IPS-18c (cell line): ENCODE results near the gene FCGR1A.
"Not testable (repeated sequence)": the region's sequence is repeated elsewhere in the genome, so short reads cannot be mapped to it uniquely, and the experiment has no call there.

ENCODE experiments used
- H3K4me3 ChIP-seq: 2 replicates; pipeline ENCODE4 v1.7.0; 2013; ENCODE audit warnings: low read depth, mild to moderate bottlenecking, low read length, moderate library complexity; ENCODE audit not compliant: insufficient read depth
- H3K9me3 ChIP-seq: one replicate; pipeline ENCODE4 v1.6.1; 2013; ENCODE audit warnings: mild to moderate bottlenecking, low read length, moderate library complexity; ENCODE audit not compliant: control insufficient read depth, insufficient read depth

FCGR1A gene

DNA sequence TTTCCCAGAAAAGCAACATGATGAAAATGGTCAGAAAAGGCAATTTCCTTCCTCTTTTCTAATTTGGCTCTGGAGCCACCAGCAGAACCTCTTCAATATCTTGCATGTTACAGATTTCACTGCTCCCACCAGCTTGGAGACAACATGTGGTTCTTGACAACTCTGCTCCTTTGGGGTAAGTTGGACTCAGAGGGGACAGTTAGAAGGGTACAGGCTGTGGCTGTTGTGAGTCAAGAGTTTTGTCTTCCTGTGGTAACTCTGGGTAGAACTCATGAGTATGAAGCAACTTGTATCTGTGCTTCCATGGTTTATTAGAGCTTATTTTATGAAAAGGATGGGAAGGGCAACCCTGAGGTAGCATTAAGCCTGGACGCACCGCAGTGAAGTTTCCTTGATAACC is at the start of gene FCGR1A:
FCGR1A (plus strand) TSS at position 95 of the 400 bp plus-strand sequence; CDS start at position 145, 50 bp downstream.
- H3K4me3 ChIP-seq, H3K9me3 ChIP-seq: not testable (repeated sequence)

DNA sequence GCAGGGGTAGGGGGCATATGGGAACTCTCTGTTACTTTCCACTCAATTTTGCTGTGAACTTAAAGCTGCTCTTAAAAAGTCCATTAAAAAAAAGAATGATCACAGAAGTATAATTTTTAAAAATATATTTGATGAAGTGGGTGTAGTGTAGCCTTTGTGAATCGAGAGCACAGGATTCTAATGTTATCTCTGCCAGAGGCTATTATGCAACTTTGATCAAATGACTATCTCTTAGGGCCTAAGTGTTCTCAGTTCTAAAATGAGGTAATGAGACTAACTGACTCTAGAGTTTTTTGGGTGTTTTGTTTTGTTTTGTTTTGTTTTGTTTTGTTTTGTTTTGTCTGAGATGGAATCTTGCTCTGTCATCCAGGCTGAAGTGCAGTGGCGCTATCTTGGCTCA is 49.7 kb upstream of the FCGR1A start:
- not testable (repeated sequence) for H3K4me3 ChIP-seq, H3K9me3 ChIP-seq

DNA sequence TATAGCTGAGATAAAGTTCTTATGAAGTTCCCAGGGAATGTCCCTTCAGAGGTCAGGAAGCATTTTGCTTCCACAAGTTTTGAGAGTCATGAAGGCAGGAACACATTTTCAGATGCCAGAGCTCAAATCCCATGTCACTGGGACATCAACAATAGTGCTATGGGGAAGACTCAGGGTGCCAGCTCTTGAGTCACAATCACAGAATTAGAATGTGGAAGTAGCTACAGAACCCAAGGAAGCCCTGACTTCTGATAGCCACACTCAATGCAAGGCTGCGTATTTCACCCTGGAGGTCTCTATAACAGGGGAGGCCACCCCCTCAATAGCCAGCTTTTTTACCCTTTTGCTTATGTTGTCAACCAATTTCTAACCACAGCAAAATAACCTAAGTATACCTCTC is 47.8 kb upstream of the FCGR1A start:
- not testable (repeated sequence) for H3K4me3 ChIP-seq, H3K9me3 ChIP-seq

DNA sequence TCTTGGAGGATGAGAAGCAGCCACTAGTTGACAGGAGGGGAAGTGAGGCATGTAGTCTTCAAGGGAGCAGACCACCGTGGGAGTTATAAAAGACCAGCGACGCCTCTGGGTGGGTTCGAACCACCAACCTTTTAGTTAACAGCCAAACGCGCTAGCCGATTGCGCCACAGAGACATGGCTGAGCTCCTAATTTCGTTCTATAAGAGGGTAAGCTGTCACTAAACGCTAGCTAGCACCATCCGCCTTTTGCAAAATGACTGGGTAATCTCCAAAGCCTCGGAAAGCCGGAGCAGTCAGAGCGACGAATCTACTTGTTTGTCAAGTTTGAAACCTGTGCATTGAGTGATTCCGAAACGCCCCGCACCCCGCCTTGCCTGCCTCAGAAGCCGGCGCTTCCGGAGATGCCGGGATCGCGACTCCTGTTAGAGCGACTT is 42.3 kb upstream of the FCGR1A start:
- peak overlapping the region; percentile 30; the same call in 1 of the 2 replicates for H3K4me3 ChIP-seq
- H3K9me3 ChIP-seq = not testable (repeated sequence)

DNA sequence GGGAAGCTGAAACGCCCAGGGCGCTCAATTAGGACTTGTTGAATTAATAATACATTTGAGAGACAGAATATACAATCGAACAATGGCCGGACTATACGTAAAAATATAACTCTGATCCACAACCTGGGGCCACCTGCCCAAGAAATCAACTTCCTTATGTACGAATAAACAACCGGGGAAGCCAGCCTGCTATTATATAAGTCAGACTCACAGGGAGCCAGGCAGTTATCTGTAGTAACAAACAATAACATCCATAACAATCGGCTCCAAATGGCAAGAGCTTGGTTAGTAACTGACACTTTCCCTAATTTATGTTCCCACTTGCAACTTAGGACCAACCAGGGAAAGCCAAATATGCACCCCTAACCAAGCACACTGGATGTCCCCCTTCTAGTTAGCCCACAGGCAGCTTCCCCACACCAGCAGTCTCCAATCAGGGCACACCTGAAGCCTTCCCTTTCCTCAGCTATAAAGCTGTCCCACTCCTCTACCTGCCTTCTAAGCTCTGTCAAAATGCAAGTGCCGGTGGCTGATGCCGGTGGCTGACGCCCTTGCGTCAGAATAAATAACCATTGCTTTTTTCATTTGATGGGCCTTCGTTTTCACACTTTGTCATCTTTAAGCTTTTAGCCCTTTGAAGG is 41.8 kb upstream of the FCGR1A start:
- not testable (repeated sequence) for H3K9me3 ChIP-seq, H3K4me3 ChIP-seq

DNA sequence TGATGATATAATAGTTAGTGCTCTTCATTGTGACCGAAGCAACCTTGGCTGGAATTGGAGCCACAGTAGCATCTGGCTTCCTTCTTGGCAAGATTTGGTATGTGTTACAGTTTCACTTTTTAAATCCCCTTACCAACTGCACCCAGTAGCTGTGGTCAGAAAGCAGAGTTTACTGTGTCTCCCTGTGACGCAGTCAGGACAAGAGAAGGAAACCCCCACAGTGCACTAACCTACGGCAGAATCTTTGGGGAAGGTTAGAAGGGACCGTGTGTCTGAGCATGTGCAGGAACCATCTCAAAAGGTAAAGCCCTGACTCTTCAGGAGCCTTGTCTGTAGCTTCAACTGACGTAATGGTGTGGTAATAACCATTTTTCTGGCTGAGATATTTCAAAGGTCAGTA is 40.6 kb upstream of the FCGR1A start:
- not testable (repeated sequence) for H3K4me3 ChIP-seq, H3K9me3 ChIP-seq

DNA sequence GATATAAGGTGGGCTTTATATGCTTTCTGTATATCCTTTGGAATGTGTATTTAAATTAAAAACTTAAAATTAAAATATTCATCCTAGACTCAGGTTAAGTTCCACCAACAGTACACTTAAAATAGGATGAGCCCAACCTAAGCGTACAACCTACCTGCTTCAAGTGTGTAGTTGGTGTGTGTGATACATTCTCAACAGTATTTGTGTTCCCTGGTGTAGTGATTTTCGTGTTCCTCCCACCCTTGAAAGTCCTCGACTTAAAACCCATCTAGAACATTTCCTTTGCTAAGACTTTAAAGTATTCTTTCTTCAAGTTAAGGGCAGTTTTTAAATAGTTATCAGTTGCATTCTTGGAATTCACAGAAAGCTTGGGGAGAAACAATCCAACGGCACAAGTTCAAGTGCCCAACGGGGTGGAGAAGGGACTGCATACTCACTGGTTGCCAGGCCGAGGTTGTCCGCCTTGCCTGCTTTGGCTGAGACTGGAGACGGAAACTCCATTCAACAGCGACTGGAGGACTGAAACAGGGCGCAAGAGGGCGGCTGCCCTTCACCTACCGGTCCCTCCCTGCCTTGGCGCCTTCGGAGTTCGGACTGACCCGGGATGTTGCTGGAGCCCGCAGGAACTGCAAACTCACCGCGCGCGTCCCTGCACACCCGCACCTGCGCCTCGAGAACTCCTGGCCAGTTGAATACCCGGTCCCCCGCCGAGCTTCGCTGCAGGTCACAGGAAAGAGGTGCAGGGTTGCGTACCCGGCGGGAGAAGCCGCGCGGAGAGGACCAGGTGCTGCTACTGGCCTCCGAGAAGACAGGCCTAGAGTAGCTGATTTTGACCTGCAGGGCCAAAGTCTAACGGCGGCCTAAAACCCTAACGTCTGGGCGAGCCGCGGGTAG is 35.8 kb upstream of the FCGR1A start:
- H3K4me3 ChIP-seq = peak overlapping the region; percentile 36; the same call in 1 of the 2 replicates
- not testable (repeated sequence) for H3K9me3 ChIP-seq

DNA sequence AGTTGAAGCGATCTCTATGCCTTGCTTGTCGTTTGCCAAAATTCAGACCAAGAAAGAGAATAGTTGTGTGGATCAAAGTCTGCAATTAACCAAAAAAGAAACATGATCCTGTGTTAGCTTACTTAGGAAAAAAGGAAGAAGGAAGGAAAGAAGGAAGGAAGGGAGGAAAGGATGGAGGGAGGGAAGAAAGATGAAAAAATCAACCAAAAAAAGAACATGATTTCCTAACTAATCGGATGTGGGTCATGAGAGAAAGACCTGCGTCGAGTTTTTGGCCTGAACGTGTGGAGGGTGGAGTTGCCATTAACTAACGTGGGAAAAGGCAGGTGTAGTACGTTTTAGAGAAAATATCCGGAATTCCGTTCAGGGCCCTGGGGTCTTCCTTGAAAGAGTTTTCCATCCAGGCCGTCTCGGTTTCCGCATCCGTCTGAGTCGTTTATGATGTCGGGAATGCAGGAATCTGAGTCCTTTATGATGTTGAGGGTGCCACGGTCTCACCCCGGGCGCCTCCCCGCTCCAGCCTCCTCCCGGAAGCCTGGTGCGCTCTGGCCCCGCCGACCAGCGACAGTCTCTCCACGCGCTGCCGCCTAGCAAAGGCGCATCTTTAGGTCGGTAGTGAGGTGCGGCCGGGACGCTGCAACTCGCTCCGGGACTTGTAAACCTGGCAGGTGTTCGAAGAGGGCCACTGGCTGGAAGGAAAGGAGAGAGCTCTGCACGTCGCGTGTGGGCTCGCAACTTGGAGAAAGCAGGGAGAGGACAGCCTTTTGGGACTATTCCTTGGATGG is 34.9 kb upstream of the FCGR1A start:
- H3K9me3 ChIP-seq = not testable (repeated sequence)
- H3K4me3 ChIP-seq = peak overlapping the region; percentile 28; the same call in 1 of the 2 replicates

DNA sequence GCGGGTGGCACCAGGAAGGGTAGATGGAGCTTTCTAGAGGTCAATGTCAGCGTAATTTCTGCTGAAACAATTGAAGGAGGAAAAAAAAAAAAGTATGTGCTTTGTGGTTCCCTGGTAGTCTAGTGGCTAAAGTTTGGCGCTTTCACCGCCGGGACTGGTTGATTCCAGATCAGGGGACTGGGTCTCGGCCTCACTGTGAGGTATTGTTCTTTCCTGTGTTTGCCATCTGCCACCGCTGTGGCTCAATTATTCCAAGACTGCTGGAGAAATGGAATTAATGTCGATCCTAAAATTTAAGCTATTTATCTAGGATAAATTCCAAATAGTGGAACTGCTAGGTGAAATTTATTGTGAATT is 34.4 kb upstream of the FCGR1A start:
- peak overlapping the region; percentile 28; the same call in 1 of the 2 replicates for H3K4me3 ChIP-seq

DNA sequence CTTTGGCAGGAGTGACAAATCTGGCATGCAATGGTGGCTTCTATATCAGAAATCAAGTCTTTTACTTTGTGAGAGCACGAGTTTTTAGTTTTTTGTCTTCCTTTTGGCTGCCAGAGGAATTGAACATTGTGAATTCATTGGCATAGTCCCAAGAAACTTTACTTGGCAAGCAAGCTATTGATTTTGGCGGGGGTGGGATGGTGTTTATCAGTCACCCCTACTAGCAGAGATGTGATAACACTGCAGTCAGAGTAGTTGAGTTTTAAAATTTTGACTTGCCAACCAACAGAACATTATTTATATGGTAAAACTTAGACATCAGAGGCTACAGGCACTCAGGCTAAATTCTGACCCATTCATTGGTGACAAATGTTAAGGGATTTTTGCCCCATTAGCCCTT is 31.9 kb upstream of the FCGR1A start:
- not testable (repeated sequence) for H3K9me3 ChIP-seq, H3K4me3 ChIP-seq

More for the DNA sequence above, 34.4 kb upstream of the FCGR1A start:
- not testable (repeated sequence) for H3K9me3 ChIP-seq

DNA sequence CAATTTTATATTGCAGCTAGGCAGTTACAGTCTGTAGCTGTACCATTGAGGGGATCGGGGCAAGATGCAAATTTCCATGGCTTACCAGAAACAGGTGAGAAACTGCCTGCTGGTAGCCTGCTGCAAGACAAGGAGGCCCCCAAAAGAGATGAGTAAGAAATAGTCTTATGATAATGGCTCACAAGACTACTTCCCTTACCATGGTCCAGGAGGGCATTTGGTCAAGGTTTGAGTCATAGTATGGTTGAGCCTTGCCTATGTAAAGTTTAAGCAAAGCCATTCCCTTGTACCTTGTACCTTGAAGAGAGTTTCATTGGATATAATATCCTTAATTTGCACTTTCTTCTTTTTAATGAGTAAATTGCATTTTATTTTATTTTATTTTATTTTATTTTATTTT is 30.3 kb upstream of the FCGR1A start:
- H3K9me3 ChIP-seq, H3K4me3 ChIP-seq: not testable (repeated sequence)

DNA sequence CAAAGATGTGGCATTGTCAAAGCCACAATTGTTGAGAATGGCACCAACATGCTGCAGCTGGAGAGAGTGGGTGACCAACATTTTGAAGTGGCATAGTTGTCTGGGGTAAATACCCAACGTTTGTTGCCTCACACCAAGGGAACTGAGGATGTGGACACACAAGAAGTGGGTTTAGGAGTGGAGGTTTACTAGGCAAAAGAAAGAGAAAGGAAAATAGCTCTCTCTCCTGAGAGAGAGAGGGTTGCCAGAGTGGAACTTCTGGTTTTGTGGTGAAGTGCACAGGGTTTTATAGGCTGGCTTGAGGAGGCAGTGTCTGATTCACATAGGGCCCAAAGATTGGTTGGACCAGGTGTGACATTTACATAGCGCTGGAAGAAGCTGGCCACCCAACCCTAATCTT is 29.0 kb upstream of the FCGR1A start:
- H3K4me3 ChIP-seq, H3K9me3 ChIP-seq: not testable (repeated sequence)

DNA sequence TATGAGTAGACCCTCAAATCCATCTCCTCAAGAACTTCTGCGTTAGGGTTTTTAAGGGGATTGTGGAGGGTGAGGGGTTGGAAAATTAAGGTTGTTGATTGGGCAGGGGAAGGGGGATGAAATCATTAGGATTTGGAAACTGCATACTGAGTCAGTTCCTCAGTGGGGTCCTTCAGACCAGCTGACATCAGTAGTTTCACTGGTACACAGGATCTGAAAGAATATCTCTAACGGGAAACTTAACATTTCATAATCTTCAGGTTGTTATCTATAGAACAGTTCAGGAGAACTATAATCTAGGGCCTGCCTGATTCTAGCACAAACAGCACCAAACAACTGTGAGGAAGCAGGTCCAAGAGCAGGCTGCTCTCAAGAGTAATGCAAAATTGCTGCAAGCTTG is 27.2 kb upstream of the FCGR1A start:
- H3K9me3 ChIP-seq, H3K4me3 ChIP-seq: not testable (repeated sequence)

DNA sequence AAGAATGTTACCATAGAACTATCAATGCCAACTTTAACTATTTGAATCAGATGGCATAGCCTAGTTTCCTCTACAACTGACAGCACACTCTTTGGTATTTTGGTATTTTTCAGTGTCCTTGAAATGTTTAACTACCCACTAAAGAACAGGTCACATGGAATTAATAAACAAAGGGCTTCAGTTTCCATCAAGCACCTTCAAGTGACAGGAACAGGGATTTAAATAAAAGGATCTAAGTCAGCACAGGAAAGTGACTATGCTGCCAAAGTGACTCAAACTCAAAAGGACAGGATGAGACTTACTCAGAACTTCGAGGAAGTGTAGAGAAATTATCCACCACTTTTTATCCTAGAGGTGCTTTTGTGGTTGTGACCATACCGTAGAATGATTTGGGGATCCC is 20.2 kb upstream of the FCGR1A start:
- H3K9me3 ChIP-seq, H3K4me3 ChIP-seq: not testable (repeated sequence)

DNA sequence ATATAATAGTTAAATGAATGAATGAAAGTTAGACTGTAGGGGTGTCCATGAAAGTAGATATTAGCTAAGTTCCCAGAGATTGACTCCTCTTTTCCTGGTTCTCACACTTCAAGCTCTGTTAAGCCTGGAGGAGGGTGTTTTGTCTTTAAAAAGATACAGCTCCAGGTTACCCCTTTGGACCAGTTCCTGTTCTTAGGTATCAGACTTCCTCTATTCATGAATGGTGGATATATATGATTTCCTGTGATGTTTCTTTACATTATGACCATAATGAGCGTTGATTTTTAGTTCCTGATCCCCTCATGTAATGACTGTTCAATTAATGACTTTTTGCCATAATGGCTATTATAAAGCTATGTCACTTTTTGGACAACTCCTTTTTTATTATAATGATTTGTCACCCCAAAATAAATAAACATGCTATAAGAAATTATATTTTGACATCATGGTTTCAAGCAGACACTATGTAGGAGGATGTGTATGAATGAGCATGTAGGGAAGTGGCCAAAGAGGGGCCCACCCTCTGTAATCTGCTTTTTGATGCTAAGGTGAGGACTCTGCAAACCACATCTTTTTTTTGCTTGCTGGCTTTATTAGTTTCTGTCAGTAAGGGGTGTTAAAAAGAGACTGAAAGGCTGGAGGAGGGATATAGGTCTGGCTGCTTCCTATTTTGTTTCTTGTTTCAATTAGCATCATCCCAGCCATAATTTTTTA is 18.2 kb upstream of the FCGR1A start:
- H3K4me3 ChIP-seq, H3K9me3 ChIP-seq: not testable (repeated sequence)

DNA sequence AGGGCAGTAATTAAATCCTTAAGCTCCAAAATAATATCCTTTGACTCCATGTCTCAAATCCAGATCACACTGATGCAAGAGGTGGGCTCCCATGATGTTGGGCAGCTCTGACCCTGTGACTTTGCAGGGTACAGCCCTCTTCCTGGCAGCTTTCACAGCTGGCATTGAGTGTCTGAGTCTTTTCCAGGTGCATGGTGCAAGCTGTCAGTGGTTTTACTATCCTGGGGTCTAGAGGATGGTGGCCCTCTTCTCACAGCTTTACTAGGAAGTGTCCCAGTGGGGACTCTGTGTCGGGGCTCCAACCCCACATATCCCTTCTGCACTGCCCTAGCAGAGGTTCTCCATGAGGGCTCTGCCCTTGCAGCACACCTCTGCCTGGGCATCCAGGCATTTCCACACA is 16.3 kb upstream of the FCGR1A start:
- not testable (repeated sequence) for H3K4me3 ChIP-seq, H3K9me3 ChIP-seq

DNA sequence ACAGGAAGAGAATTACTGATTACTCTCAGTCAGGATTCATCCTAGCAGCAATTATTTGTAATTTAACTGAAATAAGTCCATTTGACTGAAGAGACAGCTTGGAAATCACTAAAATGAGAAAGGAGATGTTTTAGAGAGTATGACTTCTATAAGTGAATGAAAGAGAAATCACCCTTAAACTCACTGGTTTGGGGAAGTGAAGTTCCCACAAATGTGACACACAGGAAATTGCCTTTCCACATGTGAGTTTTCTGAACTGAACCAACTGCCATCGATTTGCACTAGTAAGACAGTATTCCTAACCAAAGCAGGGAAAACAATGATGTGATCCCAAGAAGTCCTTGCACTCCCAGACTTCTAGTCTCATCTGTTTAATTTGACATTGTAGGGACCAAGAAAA is 13.3 kb upstream of the FCGR1A start:
- H3K9me3 ChIP-seq, H3K4me3 ChIP-seq: not testable (repeated sequence)
